Fibroblast of skin of scalp (primary cell): ENCODE results near the gene CST11.
A peak's percentile ranks its signal among the peaks of the same experiment; 100 is the strongest.

Source experiments
- DNase-seq: peaks from one replicate; pipeline ENCODE4 v3.0.0-alpha.2; 2013

The CST11 gene

GRCh38 chr20:23453549-23454543 is 1.2 kb upstream of the CST11 start:
- DNase-seq = no peak

GRCh38 chr20:23451956-23452487 is 654 bp downstream of the CST11 start:
- DNase-seq = no peak

- DNase-seq = no peak
Measured at GRCh38 chr20:23450877-23451276, 1.8 kb downstream of the CST11 start.

- DNase-seq = no peak
Measured at GRCh38 chr20:23449421-23449820, 3.3 kb downstream of the CST11 start.

- DNase-seq = no peak
Measured at GRCh38 chr20:23448167-23448566, 4.5 kb downstream of the CST11 start.

GRCh38 chr20:23446505-23446904 is 6.2 kb downstream of the CST11 start:
- DNase-seq = peak; percentile 29

GRCh38 chr20:23445596-23446217 is 7.0 kb downstream of the CST11 start:
- DNase-seq = peak; percentile 89

GRCh38 chr20:23444859-23445258 is 7.8 kb downstream of the CST11 start:
- DNase-seq = no peak

- DNase-seq = no peak
Measured at GRCh38 chr20:23442436-23442835, 10.2 kb downstream of the CST11 start.

- peak; percentile 78 for DNase-seq
Measured at GRCh38 chr20:23441850-23442313, 10.8 kb downstream of the CST11 start.

GRCh38 chr20:23440004-23440403 is 12.7 kb downstream of the CST11 start:
- no peak for DNase-seq

GRCh38 chr20:23438661-23439060 is 14.0 kb downstream of the CST11 start:
- DNase-seq = no peak

GRCh38 chr20:23437126-23437899 is 15.4 kb downstream of the CST11 start:
- DNase-seq = no peak

- no peak for DNase-seq
Measured at GRCh38 chr20:23436681-23437080, 16.0 kb downstream of the CST11 start.

GRCh38 chr20:23435626-23436539 is 16.8 kb downstream of the CST11 start:
- no peak for DNase-seq

GRCh38 chr20:23434521-23435313 is 18.0 kb downstream of the CST11 start:
- no peak for DNase-seq

- no peak for DNase-seq
Measured at GRCh38 chr20:23433628-23434027, 19.0 kb downstream of the CST11 start.

- DNase-seq = no peak
Measured at GRCh38 chr20:23425129-23425528, 27.5 kb downstream of the CST11 start.

- DNase-seq = peak; percentile 92
Measured at GRCh38 chr20:23420943-23421931, 31.4 kb downstream of the CST11 start, which contains the start of gene NAPB. Gene NAPB (minus strand): TSS chr20:23421488. CDS start chr20:23421402, 86 bp downstream.
